GM19193 (cell line): ENCODE results near the gene NT5M.

Experiments used
- POLR2A ChIP-seq: IDR thresholded peaks from 4 replicates; pipeline ENCODE4 v1.6.1; 2011; ENCODE audit not compliant: insufficient read depth, insufficient read length; ENCODE audit errors: extremely low read depth

The NT5M gene

DNA sequence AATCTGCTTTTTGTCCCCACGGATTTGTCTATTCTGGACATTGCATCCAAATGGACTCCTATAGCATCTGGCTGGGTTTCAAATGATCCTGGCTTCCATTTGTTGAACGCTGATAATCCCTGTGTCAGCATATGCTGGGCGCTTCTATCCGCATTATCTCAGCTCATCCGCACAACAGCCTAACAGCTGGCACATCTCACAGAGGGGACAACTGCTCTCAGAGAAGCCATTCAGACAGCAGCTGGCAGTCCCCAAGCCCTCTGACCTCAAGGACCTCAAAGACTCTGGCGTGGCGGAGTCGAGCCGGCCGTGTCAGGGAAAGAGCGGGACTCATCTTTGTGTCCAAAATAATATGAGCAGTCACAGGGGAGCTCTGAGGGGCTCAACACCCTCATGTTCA, 82.3 kb downstream of the NT5M start:
- TF ChIP-seq POLR2A = no peak

DNA sequence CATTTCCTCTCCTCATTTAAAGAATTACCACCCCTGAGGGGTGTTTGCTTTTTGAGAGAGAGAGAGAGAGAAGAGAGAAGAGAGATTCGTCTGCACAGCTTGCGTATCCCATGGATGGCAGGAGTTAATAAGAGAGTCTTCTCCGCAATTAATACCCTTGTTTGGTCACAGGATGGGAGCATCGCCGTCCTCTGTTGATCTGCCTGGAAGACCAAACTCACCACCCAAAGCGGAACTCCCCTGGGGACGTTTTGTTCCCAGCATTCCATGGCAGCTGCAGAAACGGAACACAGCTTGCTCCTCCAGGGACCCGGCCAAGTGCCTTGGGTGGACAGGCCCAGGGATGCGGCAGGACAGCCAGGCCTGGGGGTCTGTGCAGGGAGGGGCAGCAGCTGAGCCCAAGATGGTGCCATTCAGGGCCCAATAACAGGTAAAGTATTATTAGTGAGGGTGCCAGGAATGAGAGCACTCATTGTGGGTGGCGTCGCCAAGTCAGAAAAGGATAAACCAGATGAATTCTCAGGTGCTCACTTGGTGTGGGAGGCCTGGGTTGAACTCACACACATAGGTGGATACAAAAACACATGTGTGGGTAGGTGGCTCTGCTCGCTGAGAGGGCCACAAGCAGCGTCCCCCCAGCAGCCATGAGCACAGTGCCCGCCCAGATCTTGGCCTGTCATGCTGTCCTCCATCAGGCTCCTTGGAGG, 83.1 kb downstream of the NT5M start:
- no peak for TF ChIP-seq POLR2A

DNA sequence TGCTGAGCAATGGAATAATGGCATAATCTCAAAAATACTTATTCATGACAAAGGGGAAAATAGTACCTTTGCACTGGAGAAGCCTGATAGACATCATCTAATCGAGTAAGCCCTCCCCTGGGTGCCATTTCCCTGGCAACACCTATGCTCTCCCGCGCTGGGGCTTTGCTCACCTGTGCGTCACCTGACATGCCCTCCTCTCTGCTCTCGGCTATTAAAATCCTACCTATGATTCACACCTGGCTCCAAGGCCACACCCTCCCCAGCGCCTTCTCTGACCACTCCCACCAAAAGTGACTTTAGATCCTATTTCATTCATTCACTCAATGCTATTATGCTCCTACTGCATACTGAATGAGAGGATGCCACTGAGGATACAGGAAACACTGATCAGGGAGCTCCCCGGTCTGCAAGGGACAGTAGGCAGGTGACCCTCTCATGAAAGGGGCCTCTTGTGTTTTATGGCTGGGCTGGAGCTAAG, 83.9 kb downstream of the NT5M start:
- TF ChIP-seq POLR2A = no peak

DNA sequence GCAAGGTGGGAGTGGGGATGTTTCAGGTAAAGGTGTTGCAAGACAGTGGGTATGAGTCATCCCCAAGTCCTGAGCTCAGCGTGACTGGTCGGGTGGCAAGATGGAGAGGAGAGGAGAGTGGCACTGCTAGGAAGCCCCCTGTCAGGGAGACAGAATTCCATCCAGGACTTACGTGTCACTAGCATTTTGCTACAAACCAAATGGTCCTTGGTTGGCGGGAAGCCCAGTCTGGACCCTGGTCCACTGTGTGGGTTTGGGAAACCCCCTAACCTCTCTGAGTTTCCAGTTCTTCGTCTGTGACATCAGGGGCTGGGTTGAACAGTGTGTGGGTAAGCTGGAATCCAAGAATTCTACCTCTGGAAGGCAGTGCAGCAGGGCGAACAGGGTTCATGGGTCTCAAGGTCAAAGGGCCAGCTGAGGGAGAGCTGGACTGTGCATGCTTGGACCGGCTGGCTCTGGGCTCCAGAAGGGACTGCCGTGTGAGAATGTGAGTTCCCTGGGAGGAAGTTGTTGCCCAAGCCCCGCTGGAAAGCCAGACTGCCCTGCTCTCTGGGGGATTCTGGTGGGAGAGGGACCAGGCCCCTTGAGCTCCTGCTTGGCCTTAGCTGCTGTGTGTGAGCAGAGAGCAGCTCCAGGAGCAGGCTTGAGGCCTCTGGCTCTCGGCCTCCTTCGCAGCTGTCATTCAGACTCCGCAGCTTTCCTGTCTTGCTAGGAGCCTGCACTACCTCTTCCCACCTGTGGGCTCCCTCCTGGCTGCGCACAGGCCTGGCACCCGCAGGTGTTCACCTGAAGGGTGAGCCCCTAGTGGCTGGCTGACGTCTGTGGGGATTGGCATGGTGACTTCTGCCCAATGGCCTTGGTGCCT, 84.6 kb downstream of the NT5M start:
- no peak for TF ChIP-seq POLR2A

DNA sequence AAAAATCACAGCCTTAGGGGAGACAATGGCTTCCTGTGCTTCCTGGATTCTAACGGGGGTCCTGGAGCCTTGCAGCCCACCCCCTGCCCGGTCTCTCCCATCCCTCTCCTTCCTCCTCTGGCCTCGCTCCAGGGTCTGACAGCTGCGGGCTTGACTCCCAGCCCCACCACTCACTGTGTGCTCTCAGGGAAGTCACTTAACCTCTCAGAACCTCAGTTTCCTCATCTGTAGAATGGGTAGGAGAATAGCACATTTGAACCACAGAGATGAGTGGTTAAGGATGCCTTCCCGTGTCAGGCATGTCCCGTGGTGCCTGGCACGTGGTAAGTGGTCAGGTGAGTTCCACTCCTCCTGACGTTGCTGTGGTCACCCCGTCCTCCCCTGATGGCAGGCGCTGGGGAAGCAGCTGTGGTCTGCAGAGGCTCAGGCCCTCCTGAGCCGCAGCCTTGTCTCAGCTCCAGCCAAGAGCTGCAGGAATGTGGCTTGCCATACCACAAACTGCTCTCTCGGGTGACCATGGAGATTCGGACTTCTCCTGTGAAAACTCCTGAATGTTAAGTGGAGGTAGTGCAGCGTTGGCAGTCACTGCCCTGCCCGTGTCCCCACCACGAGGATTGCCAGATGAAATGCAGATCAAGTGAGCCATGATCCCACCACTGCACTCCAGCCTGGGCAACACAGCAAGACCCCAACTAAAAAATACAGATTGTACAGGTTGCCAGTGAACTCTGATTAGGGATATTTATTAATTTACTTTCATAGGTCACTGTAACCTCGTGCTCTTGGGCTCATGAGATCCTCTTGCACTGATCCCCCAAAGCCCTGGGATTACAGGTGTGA, 85.7 kb downstream of the NT5M start:
- no peak for TF ChIP-seq POLR2A

DNA sequence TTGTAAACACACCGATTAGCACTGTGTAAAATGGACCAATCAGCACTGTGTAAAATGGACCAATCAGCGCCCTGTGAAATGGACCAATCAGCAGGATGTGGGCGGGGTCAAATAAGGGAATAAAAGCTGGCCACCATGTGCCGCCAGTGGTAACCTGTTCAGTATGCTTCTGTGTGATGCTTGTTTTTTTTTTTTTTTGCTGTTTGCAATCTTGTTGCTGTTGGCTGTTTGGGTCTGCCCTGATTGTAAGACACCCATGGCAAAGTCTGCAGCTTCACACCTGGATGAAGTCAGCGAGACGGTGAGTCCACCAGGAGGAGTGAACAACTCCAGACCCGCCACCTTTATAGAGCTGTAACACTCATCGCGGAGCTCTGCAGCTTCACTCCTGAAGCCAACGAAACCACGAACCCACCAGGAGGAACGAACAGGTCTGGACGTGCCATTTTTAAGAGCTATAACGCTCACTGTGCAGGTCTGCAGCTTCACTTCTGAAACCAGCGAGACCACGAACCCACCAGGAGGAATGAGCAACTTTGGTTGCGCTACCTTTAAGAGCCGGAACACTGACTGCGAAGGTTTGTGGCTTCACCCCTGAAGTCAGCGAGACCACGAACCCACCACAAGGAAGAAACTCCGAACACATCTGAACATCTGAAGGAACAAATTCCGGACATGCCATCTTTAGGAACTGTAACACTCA, 88.6 kb downstream of the NT5M start:
- no peak for TF ChIP-seq POLR2A

DNA sequence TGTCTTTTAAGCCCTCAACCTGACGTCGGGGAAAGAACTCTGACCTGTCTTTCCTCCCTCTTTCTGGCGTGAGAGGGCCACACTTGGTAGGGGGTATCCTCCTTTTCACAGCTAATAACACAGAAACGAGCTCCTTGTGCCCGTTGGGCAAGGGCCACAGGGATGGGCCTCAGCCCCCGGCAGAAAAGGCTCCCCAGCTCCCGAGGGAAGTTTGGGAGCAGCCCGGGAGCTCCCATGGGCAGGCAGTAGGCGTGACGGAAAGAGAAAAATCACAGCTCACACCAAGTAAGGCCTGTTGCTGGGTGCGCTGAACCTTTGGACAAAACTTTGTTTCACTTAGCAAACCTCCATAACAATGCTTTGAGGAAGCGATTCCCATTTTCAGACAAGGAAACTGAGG, 90.8 kb downstream of the NT5M start:
- no peak for TF ChIP-seq POLR2A

DNA sequence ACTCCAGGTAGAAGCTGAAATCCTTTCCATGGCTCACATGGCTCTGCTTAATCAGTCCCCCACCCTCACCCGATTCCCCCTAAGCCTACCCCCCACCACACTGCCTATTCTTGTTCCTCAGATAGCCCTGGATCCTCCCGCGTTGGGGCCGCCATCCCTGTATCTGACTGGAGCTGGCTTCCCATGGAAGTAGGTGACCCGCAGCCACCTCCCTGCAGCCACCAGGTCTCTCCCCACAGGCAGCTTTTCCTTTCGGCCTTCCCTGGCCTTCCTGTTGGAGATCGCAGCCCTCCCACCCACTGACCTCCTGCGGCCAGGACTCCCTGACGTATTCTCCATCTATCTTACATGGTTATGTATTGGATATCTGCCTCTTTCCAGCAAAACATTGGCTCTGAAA, 91.3 kb downstream of the NT5M start:
- TF ChIP-seq POLR2A = no peak

DNA sequence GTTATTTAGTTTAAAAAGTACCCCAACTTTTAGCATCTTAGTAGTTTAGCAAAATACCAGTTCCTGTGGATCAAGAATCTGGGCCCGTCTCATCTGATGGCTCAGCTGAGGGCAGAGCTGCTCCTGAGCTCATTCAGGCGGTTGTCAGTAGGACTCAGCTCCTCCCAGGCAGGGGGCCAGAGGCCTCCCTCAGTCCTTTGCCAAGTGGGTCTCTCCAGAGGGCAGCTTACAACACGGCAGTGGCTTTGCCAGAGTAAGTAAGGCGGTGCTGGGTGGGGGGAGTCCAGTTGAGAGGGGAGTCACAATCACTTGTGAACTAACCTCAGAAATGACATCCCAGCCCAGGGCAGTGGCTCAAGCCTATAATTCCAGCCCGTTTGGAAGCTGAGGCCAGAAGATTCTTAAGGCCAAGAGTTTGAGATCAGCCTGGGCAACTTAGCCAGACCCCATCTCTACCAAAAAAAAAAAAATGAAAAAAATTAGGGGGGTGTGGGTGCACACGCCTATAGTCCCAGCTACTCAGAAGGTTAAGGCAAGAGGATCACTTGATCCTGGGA, 92.2 kb downstream of the NT5M start:
- no peak for TF ChIP-seq POLR2A

DNA sequence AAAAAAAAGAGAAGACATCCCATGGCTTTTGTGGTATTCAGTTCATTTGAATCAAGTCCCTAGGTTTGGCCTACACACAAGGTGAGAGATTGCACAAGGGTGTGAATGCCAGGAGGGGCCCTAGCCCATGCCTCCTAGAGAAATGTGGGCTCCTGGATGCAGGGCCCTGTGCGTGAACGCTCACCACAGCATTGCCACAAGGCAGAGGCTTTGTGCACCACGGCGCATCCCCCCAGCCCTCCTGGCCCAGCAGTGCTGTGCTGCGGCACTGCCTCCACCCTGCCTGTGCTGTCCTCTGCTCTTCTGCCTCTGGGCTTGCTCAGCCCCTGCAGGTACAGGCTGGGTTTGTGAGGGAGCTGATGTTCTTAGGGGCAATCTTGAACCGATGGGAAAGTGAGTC, 92.7 kb downstream of the NT5M start:
- no peak for TF ChIP-seq POLR2A
